Nucleus accumbens (tissue), 56 donors: ENCODE results near the gene XRCC4.
A peak's percentile ranks its signal among the peaks of the same experiment; 100 is the strongest.

Experiments used
- DNase-seq, 56 donors: peaks; one replicate each; lab custom pipeline; 2025; lab: John Stamatoyannopoulos, UW

Gene XRCC4

DNA sequence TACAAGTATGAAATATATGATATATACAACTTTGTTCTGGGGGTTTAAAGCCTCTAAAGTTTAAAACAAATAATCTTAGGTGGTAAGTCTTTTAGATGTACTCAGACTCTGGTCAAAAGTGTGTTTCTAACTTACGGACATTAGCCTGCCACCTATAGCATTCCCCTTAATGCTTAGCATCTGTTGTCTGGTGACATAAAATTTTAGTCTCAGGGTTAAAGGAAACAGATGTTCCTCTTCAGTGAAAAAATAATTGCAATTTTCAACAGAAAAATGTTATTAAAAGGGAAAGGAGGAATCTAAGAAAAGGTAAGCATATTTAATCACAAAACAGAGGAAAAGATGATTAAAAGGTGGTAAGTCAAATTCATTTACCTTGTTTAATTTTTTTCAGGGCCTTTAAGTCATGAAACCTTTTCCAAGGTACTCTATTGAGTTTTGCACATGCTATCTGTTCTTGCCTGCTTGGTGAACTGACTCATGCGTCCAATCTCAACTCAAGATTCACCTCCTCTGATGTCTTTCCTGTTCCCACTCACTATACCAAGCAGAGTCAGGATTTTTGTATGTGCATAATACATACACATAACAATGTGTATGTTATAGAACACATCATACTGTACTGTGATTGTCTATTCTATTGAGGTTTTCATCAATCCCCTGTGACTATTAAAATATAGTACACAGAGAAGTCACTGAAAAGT, 8.1 kb upstream of the XRCC4 start:
- no peak for DNase-seq

DNA sequence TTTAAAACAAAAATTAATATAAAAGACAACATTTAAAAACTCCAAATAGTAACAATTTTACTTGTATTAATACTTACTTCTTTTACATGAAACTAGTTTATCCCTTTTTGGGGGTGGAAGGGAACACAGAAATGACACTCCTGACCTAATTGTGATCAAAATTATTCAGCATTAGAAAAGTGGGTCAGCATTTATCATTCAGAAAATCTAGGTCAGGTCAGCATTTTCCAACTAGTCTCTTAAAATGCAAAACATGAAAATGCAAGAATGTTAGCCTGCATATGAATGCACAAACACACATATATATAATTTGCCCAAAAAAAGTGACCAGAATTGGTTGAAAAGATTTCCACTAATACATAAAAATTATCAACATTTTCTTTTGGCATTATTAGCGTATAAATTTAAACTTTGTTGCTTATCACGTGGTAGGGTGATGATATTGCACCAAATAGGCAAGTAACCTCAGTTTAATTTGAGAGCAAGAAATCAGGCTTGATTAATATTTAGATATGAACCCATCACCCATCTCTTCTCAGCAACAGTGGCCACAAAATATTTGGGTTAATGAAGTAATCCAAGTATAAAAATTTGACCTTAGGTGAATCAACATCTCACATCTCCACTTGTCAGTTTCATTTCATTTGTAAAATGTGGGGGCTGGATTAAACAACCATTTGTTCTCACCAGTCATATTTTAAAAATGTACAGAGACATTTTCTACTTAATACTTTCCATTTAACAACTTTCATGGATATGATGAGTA, 5.9 kb upstream of the XRCC4 start:
- no peak for DNase-seq

DNA sequence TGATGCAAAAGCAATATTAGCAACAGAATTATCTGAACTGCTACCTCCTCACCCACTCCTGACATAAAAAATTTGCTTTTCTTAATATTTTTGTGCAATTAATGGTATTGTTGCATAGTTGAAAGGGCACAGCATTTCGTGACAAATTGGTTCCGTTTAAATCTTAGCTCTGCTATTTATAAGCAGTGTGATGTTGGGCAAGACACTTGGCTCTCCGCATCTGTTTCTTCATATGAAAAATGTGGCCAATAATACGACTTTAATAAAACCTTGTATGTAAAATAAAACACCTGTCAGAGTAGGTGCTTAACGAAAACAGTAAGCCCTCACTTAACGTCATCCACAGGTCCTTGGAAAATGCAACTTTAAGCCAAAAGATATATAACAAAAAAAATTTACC, 4.4 kb upstream of the XRCC4 start:
- DNase-seq: no peak

DNA sequence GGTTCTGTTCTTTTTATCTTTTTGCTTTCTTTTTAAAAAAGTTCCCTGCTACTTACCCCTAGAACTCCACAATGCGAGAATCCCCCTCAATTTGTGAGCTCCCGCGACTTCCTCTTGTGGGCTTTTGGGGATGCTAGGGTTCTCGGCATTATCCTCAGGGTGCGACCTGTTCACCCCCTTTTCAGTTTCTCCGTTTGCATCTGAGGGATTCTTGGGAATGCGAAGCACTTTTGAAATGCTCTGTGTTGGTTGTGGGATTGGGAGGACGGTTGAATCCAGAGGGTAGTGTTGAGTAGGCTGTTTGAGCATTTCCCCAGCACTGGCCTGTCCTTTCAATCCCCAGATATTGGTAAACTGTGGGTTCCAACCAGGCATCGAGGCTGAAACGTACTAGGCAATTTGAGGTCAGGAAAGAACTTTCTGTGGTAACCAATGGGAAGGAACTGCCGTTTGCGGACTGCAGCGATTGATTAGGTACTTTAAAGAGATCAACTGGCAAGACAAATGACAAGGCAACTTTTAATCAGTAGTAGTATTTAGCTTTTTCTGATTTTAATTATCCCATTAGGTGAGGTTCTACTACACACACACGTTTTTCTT, 415 bp downstream of the XRCC4 start:
- peak in 8 of 56 donors; percentile 7 to 66 (median 44) for DNase-seq

DNA sequence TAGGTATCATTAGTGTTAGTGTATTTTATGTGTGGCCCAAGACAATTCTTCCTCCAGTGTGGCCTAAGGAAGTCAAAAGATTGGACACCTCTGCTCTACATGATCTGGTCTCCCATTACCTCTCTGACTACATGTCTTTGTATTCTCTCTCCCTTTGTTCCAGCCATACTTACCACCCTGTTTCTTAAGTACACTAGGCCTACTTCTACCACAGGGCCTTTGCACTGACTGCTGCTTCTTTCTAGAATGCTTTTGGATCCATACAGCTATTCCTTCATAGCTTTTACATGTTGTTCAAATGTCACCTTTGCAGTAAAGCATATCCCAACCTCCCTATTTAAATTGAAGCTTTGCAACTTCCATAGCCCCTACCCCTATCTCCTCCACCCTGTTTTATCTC, 5.4 kb downstream of the XRCC4 start:
- DNase-seq: no peak

DNA sequence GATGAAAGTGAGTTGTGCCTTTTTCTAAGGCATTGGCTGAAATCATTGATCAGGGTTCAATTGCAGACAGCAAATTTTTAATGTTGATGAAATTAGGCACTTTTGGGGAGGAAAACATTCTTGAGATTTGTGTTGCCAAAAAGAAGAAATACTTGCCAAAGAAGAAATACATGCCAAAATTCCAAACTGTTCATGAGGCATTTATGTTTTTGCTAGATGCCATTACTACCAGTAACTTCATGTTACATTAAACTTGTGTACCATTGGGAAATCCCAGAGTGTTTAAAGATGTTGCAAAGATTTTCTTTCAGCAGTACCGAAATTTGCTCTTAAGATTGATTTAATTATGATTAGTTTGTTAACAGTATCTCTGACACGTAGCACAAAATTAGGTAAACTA, 7.0 kb downstream of the XRCC4 start:
- DNase-seq: no peak

DNA sequence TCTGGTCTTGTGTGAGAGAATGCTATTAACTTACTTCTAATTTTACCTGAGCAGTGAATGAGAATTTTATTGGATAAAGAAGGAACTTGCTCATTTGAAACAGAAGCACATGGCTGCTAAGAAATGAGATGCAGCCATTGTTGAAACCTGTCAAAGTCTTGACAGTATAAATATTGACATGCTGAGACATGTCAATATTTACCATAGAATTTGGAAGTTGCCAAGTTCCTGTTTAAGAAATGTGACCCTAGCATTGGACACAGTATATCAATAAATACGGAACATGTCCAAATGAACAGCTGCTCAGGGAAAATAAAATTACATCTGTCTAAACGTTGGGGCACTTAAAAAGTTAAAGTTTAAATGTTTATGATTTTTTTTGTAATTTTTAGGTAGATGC, 7.8 kb downstream of the XRCC4 start:
- DNase-seq: no peak

DNA sequence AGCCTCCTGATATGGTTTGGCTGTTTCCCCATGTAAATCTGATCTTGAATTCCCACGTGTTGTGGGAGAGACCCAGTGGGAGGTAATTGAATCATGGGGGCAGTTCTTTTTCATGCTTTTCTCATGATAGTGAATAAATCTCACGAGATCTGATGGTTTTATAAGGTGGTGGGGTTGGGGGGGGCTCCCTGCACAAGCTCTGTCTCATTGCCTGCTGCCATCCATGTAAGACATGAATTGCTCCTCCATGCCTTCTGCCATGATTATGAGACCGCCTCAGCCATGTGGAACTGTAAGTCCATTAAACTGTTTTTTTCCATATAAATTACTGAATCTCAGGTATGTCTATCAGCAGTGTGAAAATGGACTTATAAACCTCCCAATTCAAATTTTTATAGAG, 12.8 kb downstream of the XRCC4 start:
- DNase-seq: no peak

DNA sequence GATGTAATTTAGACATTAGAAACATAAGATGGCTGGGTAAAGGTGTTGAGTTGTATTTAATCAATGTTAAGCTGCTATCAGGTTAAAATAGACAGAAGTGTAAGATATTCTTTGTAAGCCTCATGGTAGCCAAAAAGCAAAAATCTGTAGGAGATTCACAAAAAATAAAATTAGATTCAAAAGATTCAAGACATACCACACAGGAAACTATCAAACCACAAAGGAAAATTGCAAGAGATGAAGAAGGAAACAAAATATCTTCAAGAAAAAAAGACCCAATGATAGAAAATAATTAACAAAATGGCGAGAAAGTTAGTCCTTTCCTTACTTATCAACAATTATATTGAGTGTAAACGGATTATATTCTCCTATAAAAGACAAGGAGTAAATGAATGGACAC, 15.3 kb downstream of the XRCC4 start:
- DNase-seq: no peak

DNA sequence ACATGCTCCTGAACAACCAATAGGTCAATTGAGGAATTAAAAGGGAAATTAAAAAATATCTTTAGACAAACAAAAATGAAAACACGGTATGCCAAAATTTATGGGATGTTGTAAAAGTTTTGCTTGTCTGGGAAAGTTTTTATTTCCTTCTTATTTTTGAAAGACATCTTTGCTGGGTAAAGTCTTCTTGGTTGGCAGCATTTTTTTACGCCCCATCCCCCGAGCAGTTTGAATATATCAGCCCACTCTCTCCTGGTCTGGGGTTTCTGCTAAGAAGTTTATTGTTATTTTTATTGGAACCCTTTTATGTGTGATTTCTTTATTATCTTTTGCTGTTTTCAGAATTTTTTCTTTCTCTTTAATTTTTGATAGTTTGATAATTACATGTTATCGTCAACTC, 16.3 kb downstream of the XRCC4 start:
- no peak for DNase-seq

DNA sequence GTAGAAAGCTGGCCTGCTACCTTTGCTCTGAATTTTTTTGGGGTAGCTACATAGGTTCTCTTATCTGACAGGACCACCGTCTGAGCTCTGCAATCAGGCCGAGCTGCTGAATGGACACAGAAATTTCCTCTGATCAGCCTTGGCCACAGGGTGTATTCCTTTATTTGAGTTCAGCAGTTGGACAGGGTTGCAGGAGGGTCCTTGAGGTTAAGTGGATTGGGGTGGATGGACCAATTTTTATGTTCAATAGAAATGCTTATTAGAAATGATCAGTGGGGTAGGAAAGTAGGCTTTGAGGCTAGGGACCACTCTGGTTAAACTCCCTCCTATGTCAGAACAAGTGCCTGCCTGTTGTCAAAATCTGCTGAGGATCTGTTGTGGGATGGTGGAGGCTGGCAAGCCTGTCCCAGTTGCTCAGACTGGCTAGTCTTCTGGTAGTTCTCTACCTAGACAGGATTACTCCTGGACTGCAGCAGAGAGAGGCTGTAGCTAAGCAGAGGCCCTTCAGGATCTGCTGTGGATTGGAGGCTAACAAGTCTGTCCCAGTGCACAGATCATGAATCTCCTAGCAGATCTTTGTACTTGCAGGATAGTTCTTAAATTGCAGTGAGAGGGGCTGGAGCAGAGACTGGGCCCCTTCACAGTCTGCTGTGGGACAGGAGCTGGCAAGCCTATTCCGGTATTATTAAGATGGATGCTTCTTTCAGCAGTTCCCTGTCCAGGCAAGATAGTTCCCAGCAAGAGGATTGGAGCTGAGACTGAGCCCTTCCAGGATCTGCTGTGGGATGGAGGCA, 18.0 kb downstream of the XRCC4 start:
- DNase-seq: no peak

DNA sequence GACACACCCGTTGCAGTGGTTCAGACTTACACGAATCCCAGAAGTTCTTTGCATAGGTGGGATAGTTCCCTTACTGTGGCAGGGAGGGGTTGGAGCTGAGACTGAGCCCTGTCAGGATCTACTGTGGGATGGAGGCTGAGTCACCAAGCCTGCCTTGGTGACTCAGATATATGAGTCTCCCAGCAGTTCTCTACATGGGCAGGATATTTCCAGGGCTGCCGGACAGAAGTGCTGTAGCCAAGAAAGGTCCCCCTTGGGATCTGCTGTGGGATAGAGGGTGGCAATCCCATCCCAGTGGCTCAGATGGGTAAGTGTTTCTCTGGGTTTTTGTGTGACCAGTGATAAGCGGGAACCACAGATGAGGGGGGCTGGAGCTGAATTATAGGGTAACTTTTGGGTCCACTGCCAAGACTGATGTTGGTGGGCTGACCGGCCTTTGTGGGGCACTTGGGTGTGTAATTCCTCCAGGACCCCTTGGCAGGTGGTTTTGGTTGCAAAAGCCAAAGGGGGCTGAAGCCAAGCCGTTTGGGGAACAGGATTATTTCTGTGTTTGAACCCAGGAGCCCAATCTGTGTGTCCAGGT, 18.7 kb downstream of the XRCC4 start:
- DNase-seq: peak in 19 of 56 donors; percentile 1 to 50 (median 17)

DNA sequence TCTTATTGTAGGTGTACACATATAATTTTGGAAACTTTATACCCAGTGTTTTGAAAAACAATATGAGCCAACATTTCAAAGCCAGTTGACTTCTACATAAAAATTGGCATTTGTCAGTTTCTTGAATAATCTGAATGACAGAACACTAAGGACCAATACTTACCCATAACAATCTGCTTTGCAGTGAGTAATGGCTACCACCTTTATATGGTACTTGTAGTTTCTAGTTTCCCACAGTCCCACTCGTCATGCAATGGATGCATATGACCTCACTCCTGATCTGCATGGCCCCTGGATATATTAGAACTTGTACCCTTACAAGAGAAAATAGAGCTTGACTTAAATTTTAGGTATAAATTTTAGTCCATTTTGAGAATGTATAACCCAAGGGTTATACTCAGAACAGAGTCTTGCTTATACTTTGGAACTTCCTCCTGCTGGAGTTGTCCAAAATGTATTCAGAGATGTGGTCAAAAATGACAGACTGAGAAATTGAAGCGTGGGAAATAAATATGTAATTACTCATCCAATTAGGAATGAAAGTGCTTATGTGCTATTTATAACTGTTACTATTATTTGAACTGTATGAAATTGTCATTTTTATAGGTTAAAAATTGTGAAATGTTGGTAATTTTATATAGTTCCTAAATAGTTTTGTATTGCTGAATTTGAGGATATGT, 19.5 kb downstream of the XRCC4 start:
- DNase-seq: no peak

DNA sequence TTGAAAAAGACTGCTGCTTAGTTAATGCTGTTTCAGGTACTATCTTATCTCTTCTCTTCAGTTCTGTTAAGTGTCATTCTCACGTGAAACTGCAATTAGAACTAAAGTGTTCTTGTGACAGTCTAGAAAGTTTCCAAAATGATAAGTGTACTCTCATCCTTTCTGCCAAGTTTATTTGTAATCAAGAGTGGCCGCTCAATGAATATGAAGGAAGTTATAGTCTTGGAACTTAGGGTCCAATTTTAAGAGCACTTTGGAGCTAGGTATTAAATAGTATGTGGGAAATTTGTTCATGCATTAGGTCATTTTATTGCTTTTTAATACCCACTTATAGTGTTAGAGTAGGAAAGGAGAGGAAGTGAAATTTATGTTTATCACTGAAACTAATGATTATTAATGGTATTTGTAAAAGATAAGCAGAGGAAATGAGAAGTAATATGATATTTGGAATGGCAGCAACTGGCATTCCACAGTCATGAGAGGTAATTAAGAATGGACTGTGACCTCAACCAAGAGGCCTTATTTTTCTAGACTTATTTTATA, 20.4 kb downstream of the XRCC4 start:
- DNase-seq: no peak

DNA sequence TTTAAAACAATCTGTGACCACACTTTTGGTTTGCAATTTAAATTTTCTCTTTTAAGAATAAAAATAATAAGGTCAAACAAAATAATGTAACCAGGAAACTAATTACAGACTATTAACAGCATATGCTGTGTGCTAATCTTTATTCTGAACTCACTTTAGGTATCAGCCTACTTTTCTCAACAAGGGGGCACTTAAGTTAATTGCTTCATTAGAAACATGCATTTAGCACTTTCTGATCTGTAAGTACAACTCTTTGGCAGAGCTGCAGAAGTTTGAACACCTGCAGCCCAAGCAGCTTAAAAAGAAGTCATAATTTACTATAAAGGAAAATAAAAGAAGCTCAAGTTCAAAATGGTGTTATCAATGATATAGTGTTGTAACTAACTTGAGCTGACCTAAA, 21.7 kb downstream of the XRCC4 start:
- DNase-seq: no peak

DNA sequence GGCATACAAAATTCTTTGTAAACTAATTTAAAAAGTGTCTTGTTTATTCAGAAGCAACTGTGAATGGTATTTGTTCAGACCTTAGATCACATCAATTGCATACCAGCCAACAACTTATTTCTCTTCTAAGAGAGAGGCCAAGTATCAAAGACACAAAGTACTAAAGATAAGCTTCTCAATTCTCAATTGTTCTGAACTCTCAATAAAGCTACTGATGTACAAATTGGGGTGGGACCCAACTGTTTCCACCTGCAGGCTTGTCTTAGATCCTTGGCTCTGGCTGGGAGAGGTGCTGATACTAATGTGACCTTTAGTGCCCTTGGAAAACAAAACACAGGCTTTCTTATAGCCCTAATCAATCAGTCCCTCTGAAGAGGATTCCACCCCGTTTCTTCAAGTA, 22.1 kb downstream of the XRCC4 start:
- peak in 1 of 56 donors; percentile 2 for DNase-seq

DNA sequence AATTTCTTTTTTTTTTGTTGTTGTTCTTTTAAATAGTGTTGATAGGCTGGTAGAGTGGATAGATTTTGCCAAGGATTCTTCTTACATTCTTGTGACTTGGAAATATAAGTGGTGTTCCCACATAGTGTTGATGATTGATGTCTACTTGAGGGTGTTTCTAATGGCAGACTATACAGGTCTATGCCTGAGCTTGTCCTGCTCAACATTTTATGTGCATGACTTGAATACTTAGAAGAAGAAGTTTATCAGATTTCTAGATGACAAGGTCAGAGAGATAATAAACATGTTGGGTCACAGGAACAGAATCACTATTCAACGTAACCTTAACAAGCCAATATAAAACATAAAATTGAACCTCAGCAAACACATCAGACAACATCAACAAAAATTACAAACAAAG, 24.2 kb downstream of the XRCC4 start:
- DNase-seq: no peak

DNA sequence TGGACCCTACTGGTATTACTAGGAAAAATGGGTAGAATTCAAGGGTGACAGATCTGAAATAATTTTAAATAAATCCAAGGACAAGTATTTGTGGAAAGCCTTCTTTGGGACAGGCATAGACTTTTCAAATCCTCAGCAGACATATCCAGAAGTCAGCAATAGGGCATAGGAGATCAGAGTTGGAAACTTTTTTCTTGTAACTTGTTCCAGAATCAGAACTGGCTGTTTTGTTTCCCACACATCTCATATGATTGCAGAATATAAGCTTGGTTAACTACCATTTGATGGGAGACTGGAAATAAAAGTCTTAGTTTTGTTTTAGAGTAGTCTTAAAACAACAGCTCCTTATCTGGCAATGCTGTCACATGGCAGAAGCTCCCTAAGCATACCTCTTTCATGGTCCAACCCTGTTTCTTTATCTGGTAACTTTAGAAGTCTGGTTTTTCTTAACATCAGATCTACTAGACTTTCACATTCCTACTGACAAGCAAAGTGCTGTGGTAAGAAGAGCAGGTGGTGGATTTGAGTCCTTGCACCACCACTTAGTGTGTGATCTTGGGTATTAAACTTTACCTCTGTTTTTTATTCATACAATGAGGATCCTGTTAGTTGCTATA, 25.1 kb downstream of the XRCC4 start:
- no peak for DNase-seq

DNA sequence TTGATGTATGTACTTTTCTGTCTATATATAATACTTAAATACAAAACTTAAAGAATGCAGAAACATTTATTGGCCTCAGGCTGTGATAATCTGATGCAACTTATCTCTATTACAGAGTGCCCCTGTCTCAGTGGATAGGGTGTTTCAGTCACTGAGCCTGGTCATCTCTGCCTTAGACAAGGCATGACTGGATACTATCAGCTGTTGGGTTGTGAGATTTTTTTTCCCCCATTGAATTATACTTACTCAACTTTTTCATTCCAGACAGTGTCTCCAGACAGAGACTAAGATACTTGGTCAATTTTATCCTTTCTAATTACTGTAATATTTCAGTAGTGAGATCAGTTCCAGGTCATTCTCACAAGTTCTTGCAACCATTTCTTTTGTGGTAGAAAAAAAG, 26.7 kb downstream of the XRCC4 start:
- no peak for DNase-seq
